Measurements from ENCODE around the gene LDLRAD2. TPM values are rescaled to one million over a fixed set of nuclear protein-coding genes. Genes with fewer than 3 reads are reported as not detected.
A peak's percentile ranks its signal among the peaks of the same experiment; 100 is the strongest.

Gene LDLRAD2
- total and polyA plus RNA-seq, 2 donors = 0.14 to 1.9 TPM

- peaks cover 0 to 13% of the 10 kb centered on the region in 2 donors for H3K4me1 ChIP-seq (ENCODE audit: control insufficient read depth in 2 of 2, insufficient read depth in 2 of 2, low read length in 2 of 2)
- 97% methylated on average over 19 of the region's 19 CpGs for WGBS
- peaks cover 0 to 6% of the 10 kb centered on the region in 2 donors for H3K9me3 ChIP-seq (ENCODE audit: control insufficient read depth in 2 of 2, insufficient read depth in 1 of 2, low read length in 1 of 2)
- H3K4me3 ChIP-seq (ENCODE audit: low read length in 2 of 2) = no peak overlapping the region
- no peak overlapping the region for H3K27ac ChIP-seq (ENCODE audit: low read depth in 1 of 2, low read length in 1 of 2)
- no peaks in the 10 kb centered on the region for H3K36me3 ChIP-seq (ENCODE audit: control insufficient read depth in 2 of 2, insufficient read depth in 2 of 2, low read length in 1 of 2)
- DNase-seq (ENCODE audit: low read depth in 6 of 9, low spot score in 9 of 9) = no peak
- H3K27me3 ChIP-seq (ENCODE audit: control insufficient read depth in 2 of 2, insufficient read depth in 1 of 2, low read length in 1 of 2) = no peaks in the 10 kb centered on the region
These were observed 49.8 kb downstream of the LDLRAD2 start for GRCh38 chr1:21861602-21862429.

DNA sequence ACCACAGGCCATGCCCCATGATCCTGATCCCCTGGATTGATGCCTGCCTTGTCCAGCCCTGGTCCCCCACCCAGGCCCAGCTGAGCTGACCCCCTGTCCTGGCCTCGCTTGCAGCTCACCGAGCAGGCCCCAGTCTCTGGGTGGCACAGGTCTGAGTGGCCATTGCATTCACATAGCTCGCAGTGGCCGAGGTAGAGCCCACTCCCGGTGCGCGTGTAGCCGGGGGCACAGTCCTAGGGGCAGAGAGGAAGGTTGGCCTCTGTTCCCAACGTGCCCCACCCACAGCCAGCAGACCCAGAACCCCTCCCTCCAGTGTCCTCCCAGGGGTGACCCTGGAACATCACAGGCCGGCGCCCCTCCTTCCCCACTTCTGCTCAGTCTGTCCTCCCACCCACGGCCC is 51.9 kb downstream of the LDLRAD2 start:
- H3K4me3 ChIP-seq (ENCODE audit: low read length in 2 of 2) = no peak overlapping the region
- peaks cover 0 to 6% of the 10 kb centered on the region in 2 donors for H3K9me3 ChIP-seq (ENCODE audit: control insufficient read depth in 2 of 2, insufficient read depth in 1 of 2, low read length in 1 of 2)
- no peaks in the 10 kb centered on the region for H3K36me3 ChIP-seq (ENCODE audit: control insufficient read depth in 2 of 2, insufficient read depth in 2 of 2, low read length in 1 of 2)
- H3K4me1 ChIP-seq (ENCODE audit: control insufficient read depth in 2 of 2, insufficient read depth in 2 of 2, low read length in 2 of 2) = peaks cover 0 to 13% of the 10 kb centered on the region in 2 donors
- 98% methylated on average over 12 of the region's 12 CpGs for WGBS
- no peak for DNase-seq (ENCODE audit: low read depth in 6 of 9, low spot score in 9 of 9)
- no peak overlapping the region for H3K27ac ChIP-seq (ENCODE audit: low read depth in 1 of 2, low read length in 1 of 2)
- H3K27me3 ChIP-seq (ENCODE audit: control insufficient read depth in 2 of 2, insufficient read depth in 1 of 2, low read length in 1 of 2) = no peaks in the 10 kb centered on the region

DNA sequence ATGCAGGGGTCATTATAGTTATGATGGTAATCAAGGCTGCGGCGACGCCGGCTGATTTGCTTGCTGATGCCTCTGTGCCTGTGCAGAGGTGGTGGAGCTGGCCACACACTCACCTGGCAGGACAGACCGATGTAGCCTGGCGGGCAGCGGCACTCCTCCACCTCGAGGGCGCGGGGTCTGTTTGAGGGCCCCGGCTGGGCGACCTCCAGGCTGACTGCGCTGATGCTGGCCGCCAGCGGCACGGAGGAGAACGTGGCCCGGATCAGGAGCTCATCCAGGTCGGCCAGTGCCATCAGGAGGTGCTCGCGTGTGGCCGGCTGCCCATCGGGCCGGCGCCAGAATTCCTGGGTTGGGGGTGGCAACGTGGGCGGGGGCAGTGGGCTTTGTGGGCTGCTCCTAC is 52.7 kb downstream of the LDLRAD2 start:
- no peak overlapping the region for H3K4me3 ChIP-seq (ENCODE audit: low read length in 2 of 2)
- H3K36me3 ChIP-seq (ENCODE audit: control insufficient read depth in 2 of 2, insufficient read depth in 2 of 2, low read length in 1 of 2) = no peaks in the 10 kb centered on the region
- no peak for DNase-seq (ENCODE audit: low read depth in 6 of 9, low spot score in 9 of 9)
- H3K27ac ChIP-seq (ENCODE audit: low read depth in 1 of 2, low read length in 1 of 2) = no peak overlapping the region
- H3K9me3 ChIP-seq (ENCODE audit: control insufficient read depth in 2 of 2, insufficient read depth in 1 of 2, low read length in 1 of 2) = peaks cover 0 to 6% of the 10 kb centered on the region in 2 donors
- peaks cover 0 to 13% of the 10 kb centered on the region in 2 donors for H3K4me1 ChIP-seq (ENCODE audit: control insufficient read depth in 2 of 2, insufficient read depth in 2 of 2, low read length in 2 of 2)
- 98% methylated on average over 27 of the region's 27 CpGs for WGBS
- no peaks in the 10 kb centered on the region for H3K27me3 ChIP-seq (ENCODE audit: control insufficient read depth in 2 of 2, insufficient read depth in 1 of 2, low read length in 1 of 2)

- no peak for DNase-seq (ENCODE audit: low read depth in 6 of 9, low spot score in 9 of 9)
- H3K4me3 ChIP-seq (ENCODE audit: low read length in 2 of 2) = no peak overlapping the region
- H3K9me3 ChIP-seq (ENCODE audit: control insufficient read depth in 2 of 2, insufficient read depth in 1 of 2, low read length in 1 of 2) = peaks cover 0 to 6% of the 10 kb centered on the region in 2 donors
- peaks cover 0 to 13% of the 10 kb centered on the region in 2 donors for H3K4me1 ChIP-seq (ENCODE audit: control insufficient read depth in 2 of 2, insufficient read depth in 2 of 2, low read length in 2 of 2)
- WGBS = 97% methylated on average over 7 of the region's 7 CpGs
- H3K36me3 ChIP-seq (ENCODE audit: control insufficient read depth in 2 of 2, insufficient read depth in 2 of 2, low read length in 1 of 2) = no peaks in the 10 kb centered on the region
- H3K27me3 ChIP-seq (ENCODE audit: control insufficient read depth in 2 of 2, insufficient read depth in 1 of 2, low read length in 1 of 2) = no peaks in the 10 kb centered on the region
- no peak overlapping the region for H3K27ac ChIP-seq (ENCODE audit: low read depth in 1 of 2, low read length in 1 of 2)
These were observed 53.5 kb downstream of the LDLRAD2 start for GRCh38 chr1:21865609-21865942.

GRCh38 chr1:21865943-21866706 is 54.1 kb downstream of the LDLRAD2 start:
- no peak overlapping the region for H3K4me3 ChIP-seq (ENCODE audit: low read length in 2 of 2)
- H3K9me3 ChIP-seq (ENCODE audit: control insufficient read depth in 2 of 2, insufficient read depth in 1 of 2, low read length in 1 of 2) = peaks cover 0 to 6% of the 10 kb centered on the region in 2 donors
- H3K27ac ChIP-seq (ENCODE audit: low read depth in 1 of 2, low read length in 1 of 2) = peak overlapping the region in 1 of 2 donors; percentile 19
- H3K27me3 ChIP-seq (ENCODE audit: control insufficient read depth in 2 of 2, insufficient read depth in 1 of 2, low read length in 1 of 2) = no peaks in the 10 kb centered on the region
- H3K4me1 ChIP-seq (ENCODE audit: control insufficient read depth in 2 of 2, insufficient read depth in 2 of 2, low read length in 2 of 2) = peaks cover 0 to 13% of the 10 kb centered on the region in 2 donors
- DNase-seq (ENCODE audit: low read depth in 6 of 9, low spot score in 9 of 9) = peak in 4 of 9 donors; percentile 2 to 39 (median 12)
- H3K36me3 ChIP-seq (ENCODE audit: control insufficient read depth in 2 of 2, insufficient read depth in 2 of 2, low read length in 1 of 2) = no peaks in the 10 kb centered on the region
- 57% methylated on average over 11 of the region's 11 CpGs for WGBS

DNA sequence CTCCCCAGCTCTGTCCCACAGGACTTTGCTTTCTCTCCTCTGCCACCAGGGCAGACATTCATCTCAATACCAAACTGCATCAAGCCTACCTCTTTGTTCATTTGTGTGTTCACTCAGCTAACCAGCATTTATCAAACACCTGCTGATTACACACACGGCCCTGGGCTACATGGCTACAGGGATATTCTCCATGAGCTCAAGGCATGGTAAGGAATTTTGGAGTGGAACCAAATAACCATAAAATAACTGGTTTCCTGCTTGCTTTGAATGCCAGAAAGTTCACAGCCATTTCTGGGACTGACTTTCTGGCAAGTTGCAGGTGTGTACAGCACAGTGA is 54.6 kb downstream of the LDLRAD2 start:
- peaks cover 0 to 4% of the 10 kb centered on the region in 2 donors for H3K9me3 ChIP-seq (ENCODE audit: control insufficient read depth in 2 of 2, insufficient read depth in 1 of 2, low read length in 1 of 2)
- no peaks in the 10 kb centered on the region for H3K36me3 ChIP-seq (ENCODE audit: control insufficient read depth in 2 of 2, insufficient read depth in 2 of 2, low read length in 1 of 2)
- H3K27ac ChIP-seq (ENCODE audit: low read depth in 1 of 2, low read length in 1 of 2) = peak overlapping the region in 1 of 2 donors; percentile 19
- 91% methylated on average over 1 of the region's 1 CpG for WGBS
- H3K4me1 ChIP-seq (ENCODE audit: control insufficient read depth in 2 of 2, insufficient read depth in 2 of 2, low read length in 2 of 2) = peaks cover 0 to 13% of the 10 kb centered on the region in 2 donors
- no peak overlapping the region for H3K4me3 ChIP-seq (ENCODE audit: low read length in 2 of 2)
- no peaks in the 10 kb centered on the region for H3K27me3 ChIP-seq (ENCODE audit: control insufficient read depth in 2 of 2, insufficient read depth in 1 of 2, low read length in 1 of 2)
- no peak for DNase-seq (ENCODE audit: low read depth in 6 of 9, low spot score in 9 of 9)

- no peak overlapping the region for H3K4me3 ChIP-seq (ENCODE audit: low read length in 2 of 2)
- H3K27me3 ChIP-seq (ENCODE audit: control insufficient read depth in 2 of 2, insufficient read depth in 1 of 2, low read length in 1 of 2) = no peaks in the 10 kb centered on the region
- H3K27ac ChIP-seq (ENCODE audit: low read depth in 1 of 2, low read length in 1 of 2) = no peak overlapping the region
- WGBS = 94% methylated on average over 5 of the region's 5 CpGs
- H3K4me1 ChIP-seq (ENCODE audit: control insufficient read depth in 2 of 2, insufficient read depth in 2 of 2, low read length in 2 of 2) = peaks cover 0 to 13% of the 10 kb centered on the region in 2 donors
- DNase-seq (ENCODE audit: low read depth in 6 of 9, low spot score in 9 of 9) = no peak
- no peaks in the 10 kb centered on the region for H3K9me3 ChIP-seq (ENCODE audit: control insufficient read depth in 2 of 2, insufficient read depth in 1 of 2, low read length in 1 of 2)
- no peaks in the 10 kb centered on the region for H3K36me3 ChIP-seq (ENCODE audit: control insufficient read depth in 2 of 2, insufficient read depth in 2 of 2, low read length in 1 of 2)
These were observed 55.5 kb downstream of the LDLRAD2 start for GRCh38 chr1:21867451-21867996.

GRCh38 chr1:21868482-21868881 is 56.4 kb downstream of the LDLRAD2 start:
- Histone ChIP-seq H3K4me3 (ENCODE audit: low read length in 2 of 2) (no peak overlapping the region), H3K9me3 (ENCODE audit: control insufficient read depth in 2 of 2, insufficient read depth in 1 of 2, low read length in 1 of 2) (no peaks in the 10 kb centered on the region), H3K27me3 (ENCODE audit: control insufficient read depth in 2 of 2, insufficient read depth in 1 of 2, low read length in 1 of 2) (no peaks in the 10 kb centered on the region), H3K27ac (ENCODE audit: low read depth in 1 of 2, low read length in 1 of 2) (no peak overlapping the region), H3K36me3 (ENCODE audit: control insufficient read depth in 2 of 2, insufficient read depth in 2 of 2, low read length in 1 of 2) (no peaks in the 10 kb centered on the region), H3K4me1 (ENCODE audit: control insufficient read depth in 2 of 2, insufficient read depth in 2 of 2, low read length in 2 of 2) (peaks cover 0 to 13% of the 10 kb centered on the region in 2 donors)
- no peak for DNase-seq (ENCODE audit: low read depth in 6 of 9, low spot score in 9 of 9)
- 95% methylated on average over 7 of the region's 7 CpGs for WGBS

DNA sequence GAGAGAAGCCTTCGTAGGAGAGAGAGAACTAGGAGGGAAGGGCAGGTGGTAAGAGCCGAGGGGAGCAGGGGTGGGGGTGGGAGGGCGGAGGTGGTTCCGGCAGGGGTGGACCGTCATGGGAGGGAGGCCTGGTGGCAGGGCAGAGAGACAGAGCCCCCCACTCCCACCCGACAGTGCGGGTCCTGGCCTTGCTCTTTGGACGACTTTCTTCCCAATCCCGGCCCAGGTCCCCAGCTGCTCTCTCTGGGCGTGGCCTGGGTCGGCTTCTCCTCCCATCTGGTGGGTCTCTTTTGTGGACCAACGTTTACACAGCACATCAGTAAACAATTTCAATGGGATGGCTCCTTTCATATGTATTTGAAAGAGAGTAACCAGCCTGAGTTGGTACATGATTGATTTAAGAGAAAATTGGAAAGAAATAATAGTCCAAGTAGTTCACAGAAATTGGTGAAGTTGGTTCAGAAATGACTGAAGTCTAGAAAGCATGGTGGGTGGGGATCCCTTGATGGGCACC is 56.9 kb downstream of the LDLRAD2 start:
- Histone ChIP-seq H3K9me3 (ENCODE audit: control insufficient read depth in 2 of 2, insufficient read depth in 1 of 2, low read length in 1 of 2) (no peaks in the 10 kb centered on the region), H3K36me3 (ENCODE audit: control insufficient read depth in 2 of 2, insufficient read depth in 2 of 2, low read length in 1 of 2) (no peaks in the 10 kb centered on the region), H3K4me1 (ENCODE audit: control insufficient read depth in 2 of 2, insufficient read depth in 2 of 2, low read length in 2 of 2) (peaks cover 0 to 13% of the 10 kb centered on the region in 2 donors), H3K27ac (ENCODE audit: low read depth in 1 of 2, low read length in 1 of 2) (no peak overlapping the region), H3K4me3 (ENCODE audit: low read length in 2 of 2) (no peak overlapping the region), H3K27me3 (ENCODE audit: control insufficient read depth in 2 of 2, insufficient read depth in 1 of 2, low read length in 1 of 2) (no peaks in the 10 kb centered on the region)
- 95% methylated on average over 12 of the region's 12 CpGs for WGBS
- no peak for DNase-seq (ENCODE audit: low read depth in 6 of 9, low spot score in 9 of 9)
